Measurements from ENCODE around the gene AUTS2.

The AUTS2 gene

DNA sequence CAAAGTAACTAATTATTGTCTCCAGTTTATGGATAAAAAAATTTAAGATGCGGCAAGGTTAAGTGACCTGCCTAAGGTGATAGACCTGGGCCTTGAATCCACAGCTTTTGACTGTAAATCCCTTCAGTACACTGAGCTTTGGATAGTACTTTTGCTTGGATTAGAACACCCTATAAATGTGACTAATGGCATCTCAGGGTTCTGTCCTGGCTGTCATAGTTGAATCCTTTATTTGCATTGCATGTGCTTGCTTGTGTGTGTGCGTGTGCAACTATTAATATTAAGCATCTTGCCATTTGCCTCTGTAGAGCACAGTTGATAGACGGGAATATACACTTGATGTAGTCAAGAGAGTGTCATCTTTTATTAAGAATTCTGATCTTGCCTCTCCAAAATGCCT is 228.0 kb downstream of the AUTS2 start:
- DNase-seq: no peak

DNA sequence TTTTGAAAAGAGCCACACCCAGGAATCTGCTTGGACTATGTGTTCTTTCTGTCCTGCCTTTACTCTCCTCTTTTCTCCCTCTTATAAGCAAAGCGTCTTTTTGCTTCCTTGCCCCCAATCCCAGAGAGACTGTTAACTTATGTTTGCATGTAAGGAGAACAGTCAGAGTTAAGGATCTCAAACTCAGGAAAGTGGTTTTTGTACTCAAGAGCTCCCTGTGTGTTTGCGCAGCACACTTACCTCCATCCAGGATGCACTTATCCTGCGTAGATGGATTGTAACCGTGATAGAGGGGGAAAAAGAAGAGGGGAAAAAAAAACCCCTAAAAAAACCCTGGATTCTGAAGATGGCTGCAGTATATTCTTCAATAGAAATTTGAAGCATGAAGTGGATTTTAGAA is 228.9 kb downstream of the AUTS2 start:
- no peak for DNase-seq

DNA sequence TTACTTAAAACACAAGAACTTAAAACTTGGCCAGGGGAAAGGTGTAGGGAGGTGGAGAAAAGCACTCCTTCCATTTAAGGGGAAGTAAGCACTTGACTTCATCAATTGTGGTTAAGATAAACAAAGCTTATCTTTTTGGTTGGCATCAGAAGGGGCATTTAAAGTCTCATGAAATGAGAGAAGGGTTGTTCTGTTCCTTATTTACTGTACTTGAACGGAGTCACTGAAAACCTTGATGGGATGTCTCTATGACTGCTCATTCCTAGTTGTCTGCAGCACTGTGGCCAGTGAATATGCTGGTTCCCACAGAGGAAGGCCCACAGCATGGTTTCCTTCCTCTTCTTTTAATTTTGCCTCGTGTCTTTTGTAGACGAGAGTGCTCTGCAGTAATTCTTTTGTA is 229.3 kb downstream of the AUTS2 start:
- DNase-seq: no peak

DNA sequence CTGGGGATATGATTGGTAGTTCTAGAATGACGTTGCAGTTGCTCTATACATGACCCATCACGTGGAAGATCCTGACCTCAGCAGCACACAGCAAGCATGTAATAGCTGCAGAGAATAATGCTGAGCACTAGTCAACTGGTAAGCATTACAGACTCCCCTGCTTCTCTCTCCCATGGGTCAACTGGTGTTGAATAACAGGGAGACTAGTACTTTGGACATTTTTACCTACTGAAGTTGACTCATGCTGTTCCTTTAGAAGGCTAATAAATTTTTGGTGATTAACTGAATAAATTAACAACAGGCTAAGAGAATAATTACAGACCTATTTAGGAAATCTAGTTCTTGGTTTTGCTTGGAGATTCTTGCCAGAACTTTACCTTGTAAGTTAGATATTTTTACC is 234.1 kb downstream of the AUTS2 start:
- no peak for DNase-seq

DNA sequence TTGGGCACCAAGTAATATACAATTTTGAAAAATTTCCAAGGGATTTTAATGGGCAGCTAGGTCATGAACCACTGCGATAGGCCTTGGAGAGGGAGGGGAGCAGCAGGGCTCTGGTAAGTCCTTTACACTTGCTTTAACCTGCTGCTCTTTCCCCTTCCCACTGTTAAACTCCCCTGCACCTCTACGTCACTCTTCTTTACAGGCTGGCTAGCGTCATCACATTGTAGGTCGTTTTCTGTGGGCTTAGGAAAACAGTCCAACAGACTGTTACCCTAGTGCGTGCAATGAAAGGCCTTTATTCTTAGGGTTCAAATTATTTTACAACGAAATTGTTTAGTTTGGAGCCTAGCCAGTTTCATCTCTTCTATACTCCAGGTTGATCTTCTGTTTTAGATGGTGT is 235.7 kb downstream of the AUTS2 start:
- DNase-seq: no peak

DNA sequence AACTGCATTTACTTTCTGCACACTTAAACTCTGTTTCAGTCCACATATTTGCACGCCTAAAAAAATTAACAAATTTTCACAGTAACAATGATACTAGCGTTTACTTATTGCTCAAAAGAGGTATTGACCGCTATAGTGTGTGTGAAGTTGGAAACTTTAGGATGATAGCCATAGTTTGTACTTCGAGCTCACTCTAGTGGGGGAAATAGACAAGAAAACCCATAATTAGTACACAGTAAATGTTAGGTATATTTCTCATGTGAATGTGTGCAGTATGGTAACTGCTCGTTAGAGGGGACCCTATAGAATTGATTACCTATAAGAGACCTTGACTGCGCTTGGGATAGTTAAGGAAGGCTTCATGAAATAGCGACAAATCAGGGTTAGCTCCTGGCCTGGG is 238.4 kb downstream of the AUTS2 start:
- DNase-seq: no peak

DNA sequence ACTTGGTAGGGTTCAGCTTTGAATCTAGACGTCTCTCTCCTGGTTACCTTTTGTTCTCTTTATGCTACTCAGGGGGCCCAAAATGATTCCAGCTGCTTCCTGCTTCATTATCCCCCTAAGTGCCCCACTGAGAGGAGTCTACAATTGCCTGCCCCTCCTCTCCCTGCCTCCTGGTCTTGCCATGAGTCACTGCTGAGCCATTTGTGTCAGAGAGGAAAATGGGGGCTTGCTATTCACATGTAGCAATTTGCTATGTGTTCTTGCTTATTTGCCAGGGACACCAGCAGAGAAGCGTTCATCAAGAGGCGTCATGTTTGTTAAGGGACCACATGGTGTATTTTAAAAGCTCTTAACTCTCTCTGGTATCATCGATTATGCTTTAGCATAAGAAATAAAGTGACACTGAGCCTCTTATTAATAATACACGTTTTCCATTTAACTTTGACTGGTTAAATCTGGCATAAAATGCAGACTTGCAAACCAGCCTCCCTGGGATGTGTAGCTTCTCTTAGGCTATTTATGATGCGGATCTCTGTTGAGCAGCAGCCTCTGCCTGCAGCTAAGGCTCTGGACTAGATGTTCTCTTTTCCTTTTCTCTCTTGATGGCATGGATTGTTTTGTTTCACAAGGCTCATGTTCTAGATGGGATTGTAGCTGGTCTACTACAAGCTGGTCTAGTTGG is 239.3 kb downstream of the AUTS2 start:
- no peak for DNase-seq

DNA sequence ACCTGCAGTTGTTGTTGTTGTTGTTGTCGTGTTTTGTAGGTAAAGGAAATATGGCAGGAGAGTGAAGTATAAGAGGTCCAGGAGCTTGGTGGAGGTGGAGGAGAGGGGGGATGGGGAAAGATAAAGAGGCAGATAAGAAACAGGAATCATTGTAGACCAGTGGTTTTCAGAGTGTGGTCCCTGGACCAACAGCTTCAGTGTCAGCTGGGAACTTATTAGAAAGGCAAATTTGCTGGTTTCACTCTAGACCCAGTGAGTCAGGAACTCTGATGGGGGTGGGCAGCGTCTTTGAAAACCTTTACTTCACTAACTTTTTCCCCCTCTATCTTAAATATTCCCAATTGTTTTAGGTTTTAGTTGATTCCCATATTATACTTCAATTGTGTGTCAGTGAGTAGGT is 241.5 kb downstream of the AUTS2 start:
- no peak for DNase-seq

DNA sequence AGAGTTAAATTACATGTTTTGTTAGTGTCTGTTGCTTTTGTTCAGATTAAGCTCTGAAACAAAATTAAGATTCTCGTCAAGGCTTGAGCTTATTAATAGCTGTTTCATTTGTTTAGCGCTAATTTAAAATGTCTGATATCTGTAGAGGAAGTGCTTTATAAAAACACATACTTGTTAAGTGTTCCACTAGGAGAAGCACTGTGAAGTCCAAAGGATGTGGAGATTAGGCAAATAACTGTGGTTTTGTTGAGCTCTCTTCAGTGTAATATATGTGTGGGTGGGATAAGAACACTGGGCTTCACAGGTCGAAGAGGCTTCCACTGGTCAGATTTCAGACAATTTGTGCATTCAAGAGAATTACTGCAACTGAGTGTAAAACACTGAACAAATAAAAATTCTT is 242.0 kb downstream of the AUTS2 start:
- no peak for DNase-seq

DNA sequence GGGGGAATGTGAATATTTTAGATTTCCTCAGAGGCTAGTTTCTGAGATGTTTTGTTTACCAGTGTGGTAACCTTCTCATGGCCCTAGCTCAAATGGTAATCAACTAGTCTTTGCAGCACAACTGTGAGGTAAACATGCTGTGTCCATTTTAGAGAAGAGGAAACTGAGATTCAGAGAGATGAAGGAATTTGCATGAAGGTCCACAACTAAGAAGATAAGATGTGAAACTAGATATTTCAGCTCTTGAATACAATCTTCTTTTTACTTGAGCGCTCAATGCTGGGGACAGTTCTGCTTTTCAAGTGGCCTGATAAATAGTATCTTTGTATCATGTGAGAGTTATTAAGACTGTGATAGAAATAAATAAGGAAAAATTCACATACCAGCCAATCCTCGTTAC is 245.4 kb downstream of the AUTS2 start:
- no peak for DNase-seq

DNA sequence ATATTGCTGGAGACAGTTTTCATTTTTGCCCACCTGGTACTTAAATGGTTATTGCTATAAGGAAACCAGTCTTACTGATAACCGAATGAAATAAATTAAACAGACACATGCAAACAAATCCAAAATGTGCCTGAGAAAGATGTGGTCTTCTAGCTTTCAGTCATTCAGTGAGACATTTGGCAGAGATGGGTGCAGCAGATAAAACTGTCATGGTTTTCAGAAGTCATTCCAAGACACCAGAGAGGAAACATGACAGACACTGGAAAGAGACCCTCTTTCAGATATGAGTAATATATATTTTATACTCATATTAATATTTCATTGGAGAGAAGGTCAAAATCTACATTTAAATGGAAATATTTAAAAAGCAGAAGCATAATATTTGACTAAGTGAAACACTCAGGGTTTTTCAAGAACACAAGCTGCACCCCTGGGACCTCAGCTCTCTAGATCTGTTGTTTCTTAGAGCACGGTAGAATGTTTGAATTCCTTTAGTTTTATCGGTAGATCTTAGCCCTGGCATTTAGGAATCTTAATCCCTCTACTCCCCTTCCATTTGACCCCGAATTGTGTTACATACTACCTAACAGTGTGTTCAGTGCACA is 246.1 kb downstream of the AUTS2 start:
- DNase-seq: no peak

DNA sequence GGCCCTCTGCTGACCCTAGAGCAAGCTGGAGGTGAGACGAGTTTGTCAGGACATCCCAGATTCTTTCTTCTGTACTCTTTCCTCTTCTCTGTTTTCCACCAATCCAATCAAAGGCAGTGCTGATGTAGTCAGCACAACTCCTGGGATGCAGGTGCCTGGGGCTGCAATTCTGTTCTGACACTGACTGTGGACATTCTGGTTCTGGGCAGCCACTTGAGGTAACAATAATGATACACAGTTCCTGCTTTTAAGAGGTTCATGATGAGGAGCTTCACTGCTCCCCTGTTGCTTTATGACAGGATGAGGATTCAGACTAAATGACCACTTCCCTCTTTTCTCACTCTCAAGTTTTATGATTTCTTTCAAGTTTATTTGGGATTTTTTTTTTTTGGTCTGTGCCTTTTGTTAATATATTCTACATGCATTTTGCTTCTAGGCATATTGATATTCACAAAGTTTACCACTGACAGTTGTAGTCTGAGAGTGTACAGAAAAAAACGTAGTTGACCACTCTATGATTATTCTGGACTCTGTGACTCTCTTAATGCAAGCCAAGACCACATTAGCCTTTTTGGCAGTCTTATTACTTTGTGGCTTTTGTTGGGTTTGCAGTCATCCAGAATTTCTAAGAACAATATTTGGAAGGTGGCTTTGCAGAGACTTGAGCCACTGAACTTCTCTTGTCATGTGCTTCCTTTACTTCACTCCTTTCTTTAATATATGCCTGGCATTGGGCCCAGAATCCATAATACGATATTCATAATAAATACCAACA is 247.6 kb downstream of the AUTS2 start:
- DNase-seq: no peak

DNA sequence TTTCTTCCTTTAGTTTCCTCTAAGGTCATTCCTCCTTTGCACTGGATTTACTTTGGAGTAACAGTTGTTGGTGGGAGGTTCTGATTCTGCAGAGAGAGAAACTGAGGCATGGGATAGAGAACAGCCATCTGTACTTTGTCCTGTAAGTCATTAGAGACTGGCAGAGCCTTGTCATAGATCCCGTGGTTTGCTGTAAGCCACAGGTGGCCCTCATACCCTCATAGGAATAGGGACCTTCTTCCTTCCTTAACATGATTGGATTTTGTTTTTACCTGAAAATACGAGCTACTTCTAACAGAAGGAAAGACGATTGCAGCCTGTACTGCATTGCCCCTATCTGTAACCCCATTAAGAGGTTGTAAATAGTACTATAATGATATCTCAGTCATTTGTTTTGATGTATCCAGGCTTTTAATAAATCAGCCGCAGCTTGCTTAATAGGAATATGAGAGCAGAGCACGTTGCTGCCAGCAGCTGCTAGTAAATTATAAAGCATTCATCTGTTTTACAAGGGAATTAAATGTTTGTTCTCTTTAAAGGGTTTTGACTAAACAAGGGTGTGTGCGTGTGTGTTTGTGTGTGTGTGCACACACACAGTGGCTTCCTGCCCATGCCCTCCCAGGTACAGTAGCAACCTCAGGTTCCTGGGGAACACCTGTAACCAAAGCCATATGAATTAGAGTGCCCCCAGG is 249.8 kb downstream of the AUTS2 start:
- no peak for DNase-seq

DNA sequence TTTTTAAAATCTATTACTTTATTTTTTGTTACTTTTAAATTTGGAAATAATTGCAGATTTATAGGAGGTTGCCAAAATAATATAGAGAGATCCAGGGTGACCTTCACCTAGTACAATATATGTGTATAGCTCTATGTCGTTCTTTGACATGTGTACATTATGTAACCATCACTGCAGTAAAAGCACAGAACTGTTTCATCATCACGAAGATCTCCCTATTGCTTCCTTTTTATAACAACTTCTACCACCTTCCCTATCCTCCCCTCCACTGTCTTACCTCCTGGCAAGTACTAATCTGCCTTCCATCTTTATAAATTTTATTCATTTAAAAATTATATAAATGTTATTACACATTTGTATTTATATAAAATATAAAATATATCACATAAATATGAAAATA is 251.0 kb downstream of the AUTS2 start:
- DNase-seq: no peak

DNA sequence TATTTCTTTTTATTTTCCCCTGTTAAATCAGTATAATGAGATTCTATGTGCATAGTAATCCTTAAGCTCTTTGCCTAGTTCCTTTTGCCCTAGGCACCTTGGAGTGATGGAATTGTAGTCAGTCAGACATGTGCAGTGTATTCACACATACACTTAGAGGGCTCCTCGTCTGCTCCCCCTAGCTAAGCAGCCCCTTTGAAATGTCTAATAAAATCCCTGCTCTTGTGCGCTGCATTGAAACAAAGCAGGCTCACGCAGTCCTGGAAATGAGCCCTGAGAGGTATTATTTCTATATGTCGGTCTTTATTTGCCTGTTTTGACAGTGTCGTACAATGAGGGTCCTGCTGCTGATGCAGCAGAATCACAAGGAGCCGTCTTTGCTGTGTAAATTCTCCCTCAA is 258.7 kb downstream of the AUTS2 start:
- DNase-seq: no peak

DNA sequence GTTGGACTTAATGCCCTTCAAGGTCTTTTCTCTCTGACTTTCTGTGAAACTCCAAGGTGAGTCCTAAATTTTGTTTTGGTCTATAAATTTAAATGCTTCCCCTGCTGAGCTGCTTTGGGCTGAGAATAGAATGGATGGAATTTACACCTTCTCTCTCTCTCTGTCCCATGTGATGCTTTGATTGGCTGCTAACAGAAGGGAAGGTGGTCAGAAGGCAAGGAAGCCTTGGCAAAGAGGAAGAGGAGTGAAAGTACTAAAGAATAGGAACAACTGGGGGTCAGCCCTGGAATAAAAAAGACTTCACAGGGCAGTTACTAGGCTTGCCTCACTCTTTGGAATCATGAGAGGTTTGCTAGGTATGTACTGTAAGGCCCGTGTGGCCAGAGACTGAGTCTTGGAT is 260.2 kb downstream of the AUTS2 start:
- no peak for DNase-seq

DNA sequence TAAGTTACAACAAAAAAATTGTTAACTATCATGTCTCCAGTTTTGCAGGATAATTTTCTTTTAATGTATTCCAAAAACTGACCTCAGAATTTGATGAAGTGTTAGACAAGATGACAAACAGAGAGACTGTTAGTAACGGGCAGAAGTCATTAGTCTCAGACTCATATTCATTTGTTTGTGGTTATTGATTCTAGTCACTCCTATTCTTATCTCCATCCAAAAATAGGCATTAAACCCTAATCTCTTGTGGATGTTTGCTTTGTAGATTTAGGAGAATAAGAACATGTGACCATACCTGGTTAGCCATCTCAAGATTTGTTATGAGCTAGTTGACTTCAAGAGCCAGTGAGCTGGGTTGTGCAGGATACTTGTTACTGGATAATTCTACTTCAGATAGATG is 261.1 kb downstream of the AUTS2 start:
- no peak for DNase-seq

DNA sequence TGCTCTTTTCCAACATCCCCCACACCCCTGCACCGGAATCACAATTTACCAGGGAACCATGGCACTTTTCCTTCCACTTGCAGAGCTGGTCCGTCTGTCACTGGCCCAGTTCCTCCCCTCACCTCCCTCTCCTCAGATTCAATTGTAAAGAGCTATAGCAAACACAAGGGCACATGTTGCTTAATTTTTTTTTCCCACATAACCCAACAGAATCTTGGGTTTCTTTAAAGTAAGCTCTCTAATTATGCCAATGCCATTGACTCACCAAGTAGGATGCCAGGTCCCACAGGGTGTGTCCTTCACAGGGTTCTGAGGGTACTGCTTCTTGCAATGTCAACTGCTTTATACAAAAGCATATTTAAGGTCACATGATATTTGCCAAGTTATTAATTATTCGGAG is 262.2 kb downstream of the AUTS2 start:
- DNase-seq: no peak

DNA sequence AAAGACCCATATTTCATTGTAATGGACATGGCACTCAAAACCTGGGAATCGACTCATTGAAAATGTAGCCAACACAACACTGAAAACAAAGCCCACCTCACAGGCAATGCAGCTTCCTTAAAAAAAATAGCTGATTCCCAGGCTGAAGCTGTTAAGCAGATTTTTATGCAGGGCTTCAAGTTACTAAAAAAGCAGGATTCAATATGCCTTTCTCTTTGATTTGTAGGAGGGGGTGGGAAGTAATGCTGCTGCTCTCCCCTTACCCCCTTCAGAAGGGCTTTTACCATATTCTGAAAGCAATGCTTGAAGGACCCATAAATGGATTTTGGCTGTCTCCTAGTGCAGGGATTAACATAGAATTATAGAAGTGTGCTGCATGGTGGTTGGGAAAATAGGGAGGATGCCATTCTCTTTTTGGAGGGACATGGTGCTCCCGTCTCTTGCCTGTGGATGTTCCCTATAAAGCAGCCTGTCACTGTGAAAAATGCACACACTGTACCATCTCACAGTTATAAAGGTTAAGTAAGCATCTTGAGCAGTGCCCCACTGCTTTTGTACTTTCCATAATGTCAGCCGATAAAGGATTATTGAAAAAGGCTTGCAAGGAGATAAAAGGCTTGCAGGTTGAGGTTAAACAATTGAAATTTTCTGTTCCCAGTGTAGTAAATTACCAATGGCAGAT is 262.8 kb downstream of the AUTS2 start:
- no peak for DNase-seq

DNA sequence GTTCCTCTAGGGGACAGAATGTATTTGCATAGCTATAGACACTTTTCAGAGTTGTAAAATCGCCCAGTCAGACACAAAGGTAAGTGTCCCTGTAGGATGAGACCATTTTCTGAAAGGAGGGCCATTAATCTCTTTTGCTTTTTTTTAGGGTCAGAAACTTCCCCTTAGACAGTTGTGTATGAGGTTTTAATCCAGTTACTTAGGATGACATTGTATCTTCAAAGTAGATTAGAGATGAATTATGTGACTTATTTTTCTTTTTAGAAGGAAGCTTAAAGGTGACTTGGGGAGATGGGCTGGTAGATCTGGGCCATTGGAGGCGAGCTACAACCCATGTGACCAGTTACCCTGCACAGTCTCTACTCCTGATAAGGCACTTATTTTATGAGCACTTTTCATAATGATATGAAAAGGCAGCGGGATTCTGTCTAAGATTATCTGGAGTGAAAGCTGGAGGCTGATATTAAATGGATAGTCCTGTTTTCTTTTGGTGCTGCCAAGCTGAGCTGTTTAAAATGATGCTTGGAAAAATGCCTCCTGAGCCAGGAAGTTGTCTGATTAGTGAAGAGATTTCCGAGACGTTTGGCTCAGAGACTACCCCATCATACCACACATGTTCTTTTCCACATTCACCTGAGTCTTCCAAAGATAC is 264.3 kb downstream of the AUTS2 start:
- DNase-seq: no peak

DNA sequence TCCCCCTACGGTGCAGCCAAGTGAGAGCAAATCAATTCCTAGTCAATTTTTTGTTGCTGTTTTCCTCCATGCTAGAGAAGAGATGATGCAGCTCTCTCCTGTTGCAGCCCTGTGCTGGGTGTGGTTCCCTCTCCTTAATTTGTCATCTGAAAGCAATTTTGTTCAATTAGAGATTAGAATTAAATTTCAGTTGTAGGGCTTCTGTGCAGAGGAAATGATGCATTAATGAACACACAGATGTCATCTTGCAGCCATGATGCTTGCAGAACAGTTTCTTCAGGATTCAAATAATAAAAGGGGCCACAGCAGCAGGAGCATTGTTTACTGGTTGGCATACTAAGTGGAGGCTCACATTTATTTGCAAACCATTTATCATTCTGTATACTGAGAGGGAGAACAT is 266.0 kb downstream of the AUTS2 start:
- DNase-seq: no peak

DNA sequence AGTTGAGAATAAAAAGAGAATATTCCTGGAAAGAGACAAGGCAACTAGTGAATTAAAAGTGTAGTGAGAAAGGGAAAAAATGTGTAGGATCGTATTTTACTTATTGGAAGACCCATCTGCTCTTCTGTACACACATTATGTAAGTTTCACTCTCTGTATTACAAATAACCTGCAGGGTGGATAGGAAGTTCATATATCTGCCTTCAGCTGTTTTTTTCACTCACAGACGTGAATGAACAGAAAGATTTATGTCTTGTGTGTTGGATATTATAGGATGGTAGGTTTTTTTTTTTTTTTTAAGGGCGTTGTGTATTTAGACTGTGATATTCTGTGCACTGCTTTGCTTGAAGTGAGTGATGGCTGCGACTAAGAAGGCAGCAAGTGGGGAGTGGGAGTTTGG is 266.5 kb downstream of the AUTS2 start:
- no peak for DNase-seq

DNA sequence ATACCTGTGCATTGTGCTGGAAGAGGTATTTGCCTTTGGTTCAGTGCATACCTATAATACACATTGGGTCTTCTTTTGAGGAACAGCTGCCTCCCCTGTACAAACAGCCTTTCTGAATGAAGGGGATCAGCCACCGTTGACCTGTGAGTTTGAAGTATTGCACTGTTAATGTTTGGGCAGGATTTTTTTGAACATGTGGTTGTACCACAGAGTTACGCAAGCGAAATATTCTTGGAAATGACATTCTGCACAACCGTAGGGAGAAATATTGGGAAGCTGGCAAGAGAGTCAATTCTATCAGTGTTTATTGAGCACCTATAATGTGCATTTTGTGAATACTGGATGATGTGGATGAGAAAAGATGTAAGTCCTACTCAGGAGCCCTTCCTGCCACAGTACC is 270.6 kb downstream of the AUTS2 start:
- DNase-seq: no peak

Data from GF-D8 (cell line).